Omental fat pad (tissue), 4 donors: ENCODE results near the gene CEP350. TPM values are rescaled to one million over a fixed set of nuclear protein-coding genes. Genes with fewer than 3 reads are reported as not detected.

Experiments
- ATAC-seq: fragments of 150-250 bp; one replicate; pipeline ENCODE4 v1.9.1; 2016; ENCODE audit warnings: mild to moderate bottlenecking, moderate library complexity; ENCODE audit not compliant: low FRiP score
- DNase-seq: peaks from one replicate; pipeline ENCODE4 v3.0.0-alpha.2; 2019; ENCODE audit warnings: low spot score
- total RNA-seq, 4 donors: library from RNA; depleted of rRNA; stranded (reverse); fragments of >200 nt; gene quantifications; one replicate each; pipeline ENCODE4 v1.1.0, GENCODE V29; 2016
- TF ChIP-seq, protein P1 (sequence below), 3 donors: fragments of 450-650 bp; IDR thresholded peaks; one replicate each; pipeline ENCODE4 v1.5.1; 2016 to 2017; ENCODE audit warnings: antibody characterized with exemption in 3 of 3, mild to moderate bottlenecking in 3 of 3, moderate library complexity in 2 of 3

Gene CEP350
- total RNA-seq, 4 donors from 2014 or later, result 56.6 to 101 (median 62.4) TPM

DNA sequence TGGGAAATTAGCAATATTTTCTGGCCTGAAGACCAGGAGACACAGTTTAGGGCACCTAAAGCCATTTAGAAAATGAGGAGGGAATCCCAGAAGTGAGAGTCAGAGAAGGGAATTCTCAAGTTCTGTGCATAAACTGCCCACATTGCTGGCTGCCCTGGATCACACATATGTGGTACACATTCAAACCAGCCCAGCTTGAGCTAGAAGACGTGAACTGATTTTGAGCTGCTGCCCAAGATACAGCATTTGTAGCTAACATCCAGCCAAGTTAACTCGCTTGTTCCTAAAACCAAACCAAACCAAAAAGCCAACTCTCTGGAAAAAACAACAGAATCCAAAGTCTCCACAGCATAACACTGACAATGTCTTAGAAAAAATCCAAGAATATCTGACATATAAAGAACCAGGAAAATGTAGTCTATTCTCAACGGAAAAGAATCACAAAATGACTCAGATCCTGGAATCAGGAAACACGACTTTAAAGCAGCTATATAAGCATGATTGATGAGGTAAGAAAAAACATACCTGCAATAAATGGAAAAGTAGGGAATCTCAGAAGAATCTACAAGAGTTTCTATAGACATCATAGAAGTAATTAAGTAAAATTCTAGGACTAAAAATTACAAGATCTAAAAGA lies 181.8 kb downstream of the CEP350 start:
- no peak for DNase-seq
- TF ChIP-seq, protein P1, sequence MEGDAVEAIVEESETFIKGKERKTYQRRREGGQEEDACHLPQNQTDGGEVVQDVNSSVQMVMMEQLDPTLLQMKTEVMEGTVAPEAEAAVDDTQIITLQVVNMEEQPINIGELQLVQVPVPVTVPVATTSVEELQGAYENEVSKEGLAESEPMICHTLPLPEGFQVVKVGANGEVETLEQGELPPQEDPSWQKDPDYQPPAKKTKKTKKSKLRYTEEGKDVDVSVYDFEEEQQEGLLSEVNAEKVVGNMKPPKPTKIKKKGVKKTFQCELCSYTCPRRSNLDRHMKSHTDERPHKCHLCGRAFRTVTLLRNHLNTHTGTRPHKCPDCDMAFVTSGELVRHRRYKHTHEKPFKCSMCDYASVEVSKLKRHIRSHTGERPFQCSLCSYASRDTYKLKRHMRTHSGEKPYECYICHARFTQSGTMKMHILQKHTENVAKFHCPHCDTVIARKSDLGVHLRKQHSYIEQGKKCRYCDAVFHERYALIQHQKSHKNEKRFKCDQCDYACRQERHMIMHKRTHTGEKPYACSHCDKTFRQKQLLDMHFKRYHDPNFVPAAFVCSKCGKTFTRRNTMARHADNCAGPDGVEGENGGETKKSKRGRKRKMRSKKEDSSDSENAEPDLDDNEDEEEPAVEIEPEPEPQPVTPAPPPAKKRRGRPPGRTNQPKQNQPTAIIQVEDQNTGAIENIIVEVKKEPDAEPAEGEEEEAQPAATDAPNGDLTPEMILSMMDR (IDR thresholded peaks at IDR 0.05), result no peak
- no peak for ATAC-seq

DNA sequence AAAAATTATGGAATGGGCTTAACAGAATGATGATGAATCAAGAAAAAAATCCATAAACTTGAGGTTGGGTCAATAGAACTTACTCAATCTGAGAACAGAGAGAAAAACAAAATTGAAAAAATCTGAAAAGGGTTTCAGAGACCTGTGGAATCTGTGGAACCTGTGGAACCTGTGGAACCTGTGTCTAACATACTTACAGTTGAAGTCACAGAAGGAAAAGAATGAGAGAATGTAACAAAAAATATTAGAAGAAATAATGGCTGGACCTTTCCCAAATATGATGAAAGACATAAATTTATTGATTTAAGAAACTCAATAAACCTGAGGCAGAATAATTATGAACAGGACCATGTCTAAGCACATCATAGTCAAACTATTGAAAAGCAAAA lies 182.4 kb downstream of the CEP350 start:
- DNase-seq (no peak), ATAC-seq (no peak)
- TF ChIP-seq, protein P1 (IDR thresholded peaks at IDR 0.05), result no peak

DNA sequence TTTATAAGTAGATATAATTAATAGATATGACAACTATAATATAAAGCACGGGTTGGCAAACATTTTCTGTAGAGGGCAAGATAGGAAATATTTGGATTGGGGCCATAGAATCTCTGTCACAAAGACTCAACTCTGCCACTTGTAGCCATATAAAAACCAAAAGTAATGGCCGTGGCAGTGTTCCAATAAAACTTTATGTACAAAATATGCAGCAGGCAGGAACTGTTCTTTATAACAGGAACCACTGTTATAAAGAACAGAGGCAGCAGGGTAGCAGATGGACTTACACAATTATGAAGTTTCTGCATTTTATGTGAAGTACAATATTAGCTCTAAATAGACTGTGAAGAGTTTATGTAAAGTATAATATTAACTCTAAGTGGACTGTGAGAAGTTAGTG lies 183.2 kb downstream of the CEP350 start:
- TF ChIP-seq, protein P1 (IDR thresholded peaks at IDR 0.05), result no peak
- no peak for ATAC-seq
- DNase-seq, result no peak

DNA sequence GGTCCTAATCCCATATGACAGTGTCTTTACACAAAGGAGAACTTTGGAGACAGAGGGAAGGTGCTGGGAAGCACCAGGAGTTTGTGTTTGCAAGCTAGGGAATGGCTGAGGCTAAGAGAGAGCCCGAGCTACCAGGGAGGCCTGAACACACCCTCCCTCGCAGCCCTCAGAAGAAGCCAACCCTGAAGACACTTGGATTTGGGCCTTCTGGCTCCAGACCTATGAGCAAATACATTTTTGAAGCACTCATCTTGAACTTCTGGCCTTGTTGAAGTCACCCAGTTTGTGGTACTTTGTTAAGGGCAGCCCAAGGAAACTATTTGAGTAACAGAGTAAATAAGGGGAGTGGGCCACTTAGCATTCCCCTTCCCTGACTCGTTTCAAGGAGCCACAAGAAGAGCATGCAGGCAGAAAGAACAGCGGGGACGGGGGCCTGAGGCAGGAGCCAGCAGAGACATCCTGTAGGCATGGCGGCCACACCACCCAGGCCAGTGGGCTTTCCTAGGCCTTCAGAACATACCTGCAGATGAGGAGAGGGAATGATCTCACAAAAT lies 186.8 kb downstream of the CEP350 start:
- no peak for DNase-seq
- ATAC-seq, result no peak

DNA sequence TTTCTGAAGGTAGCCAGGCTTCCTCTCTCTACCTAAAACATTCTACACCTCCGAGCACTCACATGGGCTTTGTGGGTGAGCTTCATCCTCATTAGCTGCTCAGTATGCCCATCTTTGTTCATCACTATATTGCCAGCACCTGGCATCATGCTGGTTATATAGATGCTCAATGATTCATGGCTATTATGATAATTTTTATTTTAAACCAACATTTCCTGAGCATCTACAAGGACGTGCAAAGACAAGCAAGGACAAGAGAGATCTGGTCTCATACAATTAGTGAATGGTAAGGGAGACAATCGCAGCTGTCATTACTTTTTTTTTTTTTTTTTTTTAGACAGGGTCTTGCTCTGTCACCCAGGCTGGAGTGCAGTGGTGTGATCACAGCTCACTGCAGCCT lies 188.7 kb downstream of the CEP350 start:
- TF ChIP-seq, protein P1 (IDR thresholded peaks at IDR 0.05), result no peak
- ATAC-seq, result no peak
- no peak for DNase-seq

More for the DNA sequence above, 186.8 kb downstream of the CEP350 start:
- TF ChIP-seq, protein P1 (IDR thresholded peaks at IDR 0.05), result no peak

DNA sequence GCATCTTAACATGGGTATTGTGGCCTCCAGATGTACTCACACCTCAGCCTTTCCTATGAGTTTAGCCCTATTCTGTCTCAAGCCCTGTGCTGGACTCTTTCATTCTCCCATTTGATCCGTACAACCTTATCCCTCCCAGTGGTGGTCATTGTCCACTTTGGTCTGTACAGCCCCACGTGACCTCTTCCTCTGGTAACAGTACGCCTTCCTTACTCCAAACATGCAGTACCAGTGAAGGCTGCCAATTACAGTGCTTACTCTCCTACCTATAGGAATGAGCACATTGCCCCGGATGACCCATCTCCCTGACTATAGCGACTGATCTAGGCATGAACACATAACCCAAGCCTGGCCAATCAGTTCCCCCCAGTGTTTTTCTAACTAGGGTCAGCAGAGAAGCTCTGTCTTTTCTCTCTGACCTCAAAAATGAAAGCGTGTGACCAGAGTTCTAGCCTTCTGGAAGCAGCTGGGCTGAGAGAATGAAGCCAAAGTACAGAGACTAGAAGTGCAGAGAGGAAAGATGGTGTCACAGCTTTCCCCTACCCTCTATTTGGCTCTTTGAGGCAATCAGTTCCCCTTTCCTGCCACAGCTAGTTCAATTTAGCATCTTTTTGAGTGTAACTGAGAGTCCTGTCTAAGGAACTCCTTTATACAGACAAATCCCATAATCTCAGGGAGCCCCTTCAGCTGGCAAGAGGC lies 190.2 kb downstream of the CEP350 start:
- ATAC-seq (no peak), DNase-seq (no peak)
- TF ChIP-seq, protein P1 (IDR thresholded peaks at IDR 0.05), result no peak
